NCI-H1417 treated with DMSO at 0.1 percent for 48 hours (cell line): Measurements from ENCODE around the gene GP1BB.

Experiments
- DNase-seq: peaks from one replicate; lab custom pipeline; 2025; lab: John Stamatoyannopoulos, UW

The GP1BB gene

DNA sequence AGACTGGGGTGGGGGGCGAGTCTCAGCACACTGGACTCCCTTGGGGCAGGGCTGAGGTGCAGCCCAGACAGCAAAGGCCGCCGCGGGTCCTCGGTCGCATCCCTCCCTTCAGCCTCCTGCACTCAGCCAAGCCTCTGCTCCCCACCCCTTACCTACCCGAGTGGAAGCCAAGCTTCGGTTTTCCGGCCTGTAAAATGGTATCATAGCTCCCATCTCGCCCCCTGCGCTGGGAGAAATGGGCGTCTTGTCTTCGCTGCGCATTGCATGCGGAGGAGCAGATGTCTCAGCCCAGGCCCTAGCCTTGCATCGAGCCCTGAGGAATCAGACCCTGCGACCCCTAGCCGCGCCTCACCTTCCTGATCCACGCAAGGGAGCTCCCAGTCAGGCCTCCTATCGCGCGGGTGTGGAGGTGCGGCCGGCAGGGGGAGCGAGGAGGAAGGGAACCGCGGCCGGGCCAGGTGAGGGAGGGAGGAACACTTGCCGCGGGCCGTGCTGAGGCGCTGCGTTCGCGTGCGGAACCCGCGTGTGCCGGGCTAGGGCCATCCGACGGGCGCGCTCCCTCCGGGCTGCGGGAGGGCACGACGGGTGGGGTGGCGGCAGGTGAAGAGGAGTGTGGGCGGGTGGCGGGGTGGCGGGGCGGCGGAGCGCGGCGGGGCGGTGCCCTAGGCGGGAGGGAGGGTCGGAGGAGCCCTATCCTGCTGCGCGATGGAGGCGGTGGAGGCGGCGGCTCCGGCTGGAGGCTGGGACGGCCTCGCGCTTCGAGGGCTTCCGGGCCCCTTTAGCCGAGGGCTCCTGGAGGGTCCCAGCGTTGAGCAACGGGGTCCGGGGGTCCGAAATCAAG, 33.2 kb downstream of the GP1BB start:
- no peak for DNase-seq

DNA sequence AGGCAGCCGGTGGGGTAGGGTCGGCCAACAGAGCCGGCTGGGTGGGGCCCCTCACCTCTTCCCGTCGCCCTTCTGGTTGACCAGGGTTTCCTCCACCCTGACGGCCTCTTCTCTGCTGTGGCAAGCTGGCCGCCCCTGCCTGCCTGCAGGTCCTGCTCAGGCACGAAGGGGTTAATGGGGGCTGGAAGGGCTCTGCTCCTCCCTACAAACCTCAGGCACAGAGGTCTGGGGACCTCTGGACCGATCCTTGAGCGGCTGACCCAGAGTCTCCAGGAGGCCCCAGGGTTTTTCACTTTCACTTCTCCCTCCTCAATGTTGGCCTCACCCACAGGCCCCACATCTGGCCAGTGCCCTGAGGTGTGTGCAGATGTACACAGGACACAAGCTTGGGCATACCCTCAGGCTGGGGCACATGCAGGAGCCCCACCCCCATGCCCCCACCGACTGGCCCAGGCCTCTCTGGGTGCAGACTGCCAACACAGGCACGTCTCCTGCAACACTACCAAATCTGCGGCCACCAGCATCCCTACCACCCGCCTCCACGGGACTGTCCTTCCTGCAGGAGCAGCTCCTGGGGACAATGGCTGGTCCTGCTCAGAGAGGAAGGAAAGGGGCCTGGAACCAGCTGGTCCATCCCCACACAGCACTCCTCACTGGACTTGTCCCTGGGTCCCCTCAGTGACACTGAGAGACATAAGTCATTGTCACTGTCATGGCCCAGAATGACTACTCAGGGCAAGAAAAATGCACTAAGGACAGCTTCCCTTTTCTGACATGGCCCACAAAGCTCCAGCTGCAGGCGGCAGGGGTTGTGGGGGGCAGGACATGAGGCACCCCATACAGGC, 34.0 kb downstream of the GP1BB start:
- no peak for DNase-seq

DNA sequence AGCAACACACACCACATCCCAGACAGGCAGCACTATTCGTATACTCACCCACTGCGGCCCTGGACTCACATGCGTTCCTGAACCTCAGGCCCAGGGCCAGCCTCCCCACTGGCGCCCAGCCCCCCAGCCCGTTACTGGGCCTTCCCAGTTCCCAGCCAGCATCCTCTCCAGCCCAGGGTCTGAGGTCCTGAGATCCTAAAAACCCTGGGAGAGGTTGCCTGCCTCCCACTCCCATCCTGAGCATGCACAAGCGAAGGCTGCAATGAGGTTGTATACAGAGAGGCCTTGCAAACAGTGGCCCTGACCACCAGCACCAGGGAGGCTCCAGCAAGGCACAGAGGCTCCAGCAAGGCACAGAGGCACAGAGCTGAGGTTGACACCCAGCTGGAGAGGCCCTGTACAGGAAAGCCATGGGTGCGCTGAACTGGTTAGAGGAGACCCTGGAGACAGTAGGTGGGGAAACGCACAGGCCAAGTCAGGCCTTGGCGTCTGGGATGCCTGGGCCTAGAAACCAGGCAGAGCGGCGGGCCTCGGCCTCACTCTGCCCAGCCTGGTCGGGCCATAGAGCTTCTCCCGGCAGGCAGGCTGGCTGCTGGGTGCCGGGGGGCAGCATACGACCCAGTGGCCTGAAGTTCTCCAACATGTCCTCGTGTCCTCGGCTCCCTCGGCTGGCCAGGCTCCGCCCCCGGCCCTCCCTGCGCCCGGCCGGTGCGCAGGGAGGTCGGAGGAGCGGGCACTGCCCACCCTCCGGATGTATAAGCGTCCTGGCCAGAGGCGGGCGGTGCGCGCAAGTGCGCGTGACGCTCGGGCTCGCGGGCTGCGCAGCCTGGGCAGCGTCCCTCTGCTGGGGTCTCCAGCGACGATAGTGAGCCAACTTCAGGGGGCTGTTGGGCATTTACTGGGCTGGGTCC, 34.9 kb downstream of the GP1BB start:
- no peak for DNase-seq

DNA sequence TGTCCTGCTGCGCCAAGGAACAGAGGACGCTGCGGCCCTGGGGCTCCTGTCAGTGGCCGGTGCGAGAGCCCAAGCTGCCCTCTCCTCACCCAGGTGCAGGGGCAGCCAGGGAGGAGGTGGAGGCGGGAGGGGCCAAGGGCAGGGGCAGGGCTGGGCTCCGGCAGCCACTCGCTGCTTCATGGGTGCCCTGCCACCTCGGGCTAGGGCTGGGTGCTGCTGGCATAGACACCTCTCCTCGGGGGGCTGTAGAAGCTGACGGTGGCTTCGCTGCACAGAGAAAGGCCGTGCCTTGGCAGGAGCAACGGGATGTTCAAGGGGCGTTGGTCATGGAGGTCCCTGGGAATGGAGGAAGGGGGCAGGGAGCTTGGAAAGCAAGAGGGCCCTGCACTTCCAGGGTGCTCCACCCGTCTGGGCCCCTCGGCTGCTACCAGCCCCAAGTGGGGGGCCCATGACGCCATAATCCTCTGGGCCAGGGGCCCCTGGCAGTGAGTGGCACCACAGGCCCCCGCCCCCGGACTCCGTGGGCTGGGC, 35.6 kb downstream of the GP1BB start:
- DNase-seq: no peak

DNA sequence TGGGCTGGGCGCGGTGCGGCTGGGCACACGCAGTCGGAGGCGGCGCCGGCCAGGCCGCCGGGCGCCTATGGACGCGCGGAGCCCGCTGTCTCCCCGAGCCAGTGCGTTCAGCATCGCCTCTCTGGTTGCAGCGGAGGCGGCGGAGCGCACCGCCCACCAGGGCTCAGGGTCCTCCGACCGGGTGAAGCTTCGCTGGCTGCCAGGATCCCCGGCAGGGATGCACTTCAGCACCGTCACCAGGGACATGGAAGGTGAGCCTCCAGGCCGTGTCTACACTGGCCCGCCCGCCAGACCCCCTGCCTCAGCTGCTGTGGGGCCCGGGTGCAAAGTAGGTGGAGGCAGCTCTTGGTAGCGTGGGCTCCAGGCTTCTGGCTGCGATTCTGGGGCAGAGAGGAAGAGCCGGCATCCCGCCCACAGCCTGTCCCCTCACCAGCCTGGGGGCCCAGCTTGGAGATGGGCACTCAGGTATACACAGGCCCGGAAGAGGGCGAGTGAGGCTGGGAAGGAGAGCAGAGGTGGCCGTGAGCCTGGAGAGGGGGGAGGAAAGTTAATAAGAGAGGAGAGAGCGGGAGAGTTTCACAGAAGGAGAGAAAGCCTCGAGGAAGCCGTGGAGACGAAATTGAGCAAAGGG, 36.2 kb downstream of the GP1BB start:
- DNase-seq: no peak

DNA sequence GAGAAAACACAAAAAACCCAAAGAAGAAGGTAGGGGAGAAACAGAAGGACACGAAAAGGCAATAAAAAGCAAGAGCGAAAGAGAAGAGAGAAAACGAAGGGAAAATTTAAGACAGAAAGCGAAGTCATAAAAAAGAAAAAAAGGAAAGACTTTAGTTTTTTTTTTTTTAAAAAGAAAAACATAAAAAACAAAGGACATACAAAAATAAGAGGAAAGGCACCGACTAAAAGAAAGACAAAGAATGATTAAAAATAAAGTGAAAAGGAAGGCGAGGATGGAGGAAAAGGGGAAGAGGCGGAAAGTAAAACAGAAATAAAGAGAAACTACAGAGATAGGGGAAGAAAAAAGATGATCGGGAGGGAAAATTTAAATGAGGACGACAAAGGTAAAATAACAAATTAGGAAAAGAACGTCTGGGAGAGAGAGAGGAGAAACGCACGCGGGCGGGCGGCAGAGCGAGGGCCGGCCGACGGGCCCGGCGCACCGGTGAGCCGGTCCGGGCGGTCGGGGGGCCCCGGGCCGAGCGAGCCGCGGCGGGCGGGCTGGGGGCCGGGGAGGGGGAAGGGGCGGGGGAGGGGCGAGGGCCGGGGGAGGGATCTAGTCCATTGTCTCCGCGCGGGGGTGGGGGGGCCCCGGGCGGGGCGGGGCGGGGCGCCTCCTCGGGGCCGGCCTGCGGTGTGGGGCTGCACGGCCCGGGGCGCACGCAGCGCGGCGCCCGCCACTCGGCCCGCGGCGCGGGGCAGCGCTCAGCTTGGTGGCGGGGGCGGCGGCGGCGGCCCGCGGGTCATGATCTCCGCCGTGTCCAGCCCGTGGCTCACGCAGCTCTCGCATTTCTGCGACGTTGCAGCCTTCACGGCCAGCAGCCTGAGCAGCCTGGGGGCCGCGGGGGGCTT, 37.0 kb downstream of the GP1BB start, which contains the start of gene TBX1:
Gene TBX1, plus strand, starts transcription at position 721 of the 893 bp plus-strand sequence. Its CDS starts 66 bp downstream, at position 787.
- DNase-seq: no peak

DNA sequence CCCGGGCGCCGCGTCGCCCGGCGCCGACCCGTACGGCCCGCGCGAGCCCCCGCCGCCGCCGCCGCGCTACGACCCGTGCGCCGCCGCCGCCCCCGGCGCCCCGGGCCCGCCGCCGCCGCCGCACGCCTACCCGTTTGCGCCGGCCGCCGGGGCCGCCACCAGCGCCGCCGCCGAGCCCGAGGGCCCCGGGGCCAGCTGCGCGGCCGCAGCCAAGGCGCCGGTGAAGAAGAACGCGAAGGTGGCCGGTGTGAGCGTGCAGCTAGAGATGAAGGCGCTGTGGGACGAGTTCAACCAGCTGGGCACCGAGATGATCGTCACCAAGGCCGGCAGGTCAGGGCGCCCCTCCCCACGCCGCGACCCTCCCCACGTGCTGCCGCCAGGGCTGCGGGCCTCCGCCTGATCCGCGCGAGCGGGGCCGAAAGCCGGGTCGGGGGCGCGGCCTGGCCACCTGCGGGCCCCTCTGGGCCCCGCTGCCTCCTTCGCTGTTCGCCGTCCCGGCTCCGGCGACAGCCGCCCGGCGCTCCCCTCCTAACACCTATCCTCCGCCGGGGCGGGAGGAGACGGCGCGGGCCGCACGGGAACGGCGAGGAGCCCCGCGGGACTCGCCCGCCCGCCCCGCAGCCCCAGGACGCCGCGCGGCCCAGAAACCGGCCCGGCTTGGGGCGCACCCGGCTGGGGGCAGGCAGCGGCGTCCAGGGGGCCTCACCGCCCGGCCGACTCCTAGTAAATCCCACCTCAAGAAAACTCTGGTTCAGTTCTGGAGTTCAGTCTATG, 37.8 kb downstream of the GP1BB start:
- no peak for DNase-seq

DNA sequence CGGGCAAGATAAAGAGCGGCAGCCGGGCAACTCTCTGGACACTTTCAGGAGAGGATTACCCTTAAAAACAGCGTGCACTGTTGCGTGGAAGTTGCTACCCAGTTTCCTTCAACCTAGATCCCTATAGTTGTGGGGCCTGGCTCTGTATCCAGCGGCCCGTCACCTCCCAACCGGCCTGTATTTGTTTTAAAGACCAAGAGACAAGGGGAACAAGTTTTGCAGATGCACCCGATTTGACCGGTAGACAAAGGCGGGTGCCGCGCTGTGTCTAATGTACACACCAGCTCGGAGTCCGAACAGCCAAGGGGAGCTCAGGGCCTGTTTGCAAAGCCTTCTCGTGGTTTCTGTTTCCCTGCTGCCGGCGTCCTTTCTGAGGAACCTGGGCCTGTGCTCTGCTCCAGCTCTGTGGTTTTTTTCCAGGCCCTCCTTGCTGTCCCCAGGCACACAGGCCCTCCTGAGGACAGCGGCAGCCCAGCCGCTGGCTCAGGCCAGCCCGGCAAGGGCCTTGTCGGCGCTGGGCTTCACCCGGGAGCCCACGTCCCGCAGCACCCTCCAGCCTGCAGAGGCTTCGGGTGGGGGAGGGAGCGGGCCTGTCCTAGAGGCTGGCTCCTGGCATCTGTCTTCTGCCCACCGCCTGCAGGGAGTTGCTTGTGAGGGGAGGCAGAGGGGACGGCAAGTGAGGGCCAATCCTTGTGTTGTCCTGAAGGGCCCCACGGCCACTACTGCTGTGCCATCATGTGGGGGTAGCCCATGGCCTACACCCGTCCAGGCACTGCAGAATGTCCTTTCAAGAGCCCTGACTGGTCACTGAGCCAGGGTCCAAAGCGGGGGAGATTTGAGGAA, 38.6 kb downstream of the GP1BB start:
- no peak for DNase-seq

DNA sequence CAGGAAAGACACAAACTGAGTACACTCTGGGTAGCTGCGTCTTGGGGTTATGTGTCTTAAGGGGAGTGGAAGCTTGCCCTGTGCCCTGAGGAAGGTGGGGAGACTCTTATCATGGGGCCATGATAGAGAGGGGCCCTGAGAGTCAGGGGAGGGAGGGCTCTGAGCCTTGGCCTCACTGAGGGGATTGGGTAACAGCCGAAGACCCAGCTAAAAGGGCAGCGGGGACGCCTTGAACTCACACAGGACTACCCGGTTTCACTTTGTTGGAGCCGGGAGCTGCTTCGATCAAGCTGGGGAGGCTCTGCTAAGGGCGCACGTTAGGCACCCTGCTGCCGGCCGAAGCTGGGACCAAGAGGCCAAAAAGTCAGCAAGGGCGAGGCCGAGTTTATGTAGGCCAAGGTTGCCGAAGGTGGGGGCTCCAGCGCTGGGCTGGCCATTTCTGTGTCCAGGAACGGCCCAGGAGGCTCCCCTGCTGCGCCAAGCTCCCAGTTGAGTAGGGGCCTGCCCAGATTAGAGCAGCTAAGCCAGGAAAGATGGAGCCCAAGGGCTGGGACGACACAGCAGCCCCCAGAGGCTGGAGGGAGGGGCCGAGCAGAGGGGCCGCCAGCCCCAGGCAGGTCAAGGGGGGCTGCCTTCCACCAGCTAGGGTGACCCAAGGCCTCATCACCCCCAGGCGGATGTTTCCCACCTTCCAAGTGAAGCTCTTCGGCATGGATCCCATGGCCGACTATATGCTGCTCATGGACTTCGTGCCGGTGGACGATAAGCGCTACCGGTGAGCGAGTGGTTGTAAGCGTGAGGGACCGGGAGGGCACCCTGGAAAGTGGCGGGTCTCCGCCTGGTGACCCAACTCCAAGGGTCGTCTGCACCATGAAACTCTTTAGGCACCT, 39.5 kb downstream of the GP1BB start:
- DNase-seq: no peak

DNA sequence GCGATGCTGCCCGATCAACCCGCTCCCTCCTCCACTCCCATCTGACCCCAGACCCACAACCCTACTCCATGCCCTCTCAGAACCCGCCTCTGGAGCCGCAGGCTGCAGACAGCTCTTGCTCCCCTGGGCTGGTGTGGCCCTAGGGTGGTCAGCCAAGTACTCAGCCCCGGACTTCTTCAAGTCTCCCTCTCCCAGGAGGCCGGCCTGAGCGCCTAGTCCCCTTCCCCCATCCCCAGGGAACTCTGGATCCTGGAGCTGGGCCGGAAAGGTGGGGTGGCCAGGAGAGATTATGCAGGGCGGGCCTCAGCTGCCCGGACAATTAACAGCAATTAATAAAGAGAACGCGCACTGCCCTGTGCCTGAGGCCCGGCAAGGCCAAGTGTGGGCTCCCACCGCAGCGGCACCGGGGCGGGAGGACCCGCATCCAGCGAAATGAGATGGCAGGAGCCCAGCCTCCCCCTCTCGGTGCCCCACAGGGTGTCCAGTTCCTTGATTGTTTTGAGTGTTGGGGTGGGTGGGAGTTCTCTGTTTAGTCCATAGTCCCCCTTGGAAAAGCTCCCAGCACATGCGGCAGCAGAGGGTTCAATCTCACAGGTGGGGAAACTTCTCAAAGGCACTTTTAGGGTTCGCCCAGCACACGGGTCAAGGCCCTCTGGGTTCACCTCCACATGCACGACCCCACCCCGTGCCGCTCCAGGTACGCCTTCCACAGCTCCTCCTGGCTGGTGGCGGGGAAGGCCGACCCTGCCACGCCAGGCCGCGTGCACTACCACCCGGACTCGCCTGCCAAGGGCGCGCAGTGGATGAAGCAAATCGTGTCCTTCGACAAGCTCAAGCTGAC, 40.3 kb downstream of the GP1BB start:
- DNase-seq: no peak

DNA sequence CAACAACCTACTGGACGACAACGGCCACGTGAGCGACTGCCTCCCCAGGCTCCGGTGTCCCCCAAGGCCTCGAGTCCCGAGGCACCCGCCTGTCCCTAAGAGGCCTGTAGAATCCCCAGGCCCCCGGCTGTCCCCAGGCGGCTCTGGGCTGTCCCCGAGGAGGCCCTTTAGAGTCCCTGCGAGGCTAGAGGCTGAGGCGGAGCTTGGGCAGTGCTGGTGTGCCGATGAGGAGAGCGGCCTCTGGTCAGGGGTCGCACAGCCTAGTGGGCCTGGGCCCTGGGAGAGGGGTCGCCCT, 40.9 kb downstream of the GP1BB start:
- DNase-seq: no peak

DNA sequence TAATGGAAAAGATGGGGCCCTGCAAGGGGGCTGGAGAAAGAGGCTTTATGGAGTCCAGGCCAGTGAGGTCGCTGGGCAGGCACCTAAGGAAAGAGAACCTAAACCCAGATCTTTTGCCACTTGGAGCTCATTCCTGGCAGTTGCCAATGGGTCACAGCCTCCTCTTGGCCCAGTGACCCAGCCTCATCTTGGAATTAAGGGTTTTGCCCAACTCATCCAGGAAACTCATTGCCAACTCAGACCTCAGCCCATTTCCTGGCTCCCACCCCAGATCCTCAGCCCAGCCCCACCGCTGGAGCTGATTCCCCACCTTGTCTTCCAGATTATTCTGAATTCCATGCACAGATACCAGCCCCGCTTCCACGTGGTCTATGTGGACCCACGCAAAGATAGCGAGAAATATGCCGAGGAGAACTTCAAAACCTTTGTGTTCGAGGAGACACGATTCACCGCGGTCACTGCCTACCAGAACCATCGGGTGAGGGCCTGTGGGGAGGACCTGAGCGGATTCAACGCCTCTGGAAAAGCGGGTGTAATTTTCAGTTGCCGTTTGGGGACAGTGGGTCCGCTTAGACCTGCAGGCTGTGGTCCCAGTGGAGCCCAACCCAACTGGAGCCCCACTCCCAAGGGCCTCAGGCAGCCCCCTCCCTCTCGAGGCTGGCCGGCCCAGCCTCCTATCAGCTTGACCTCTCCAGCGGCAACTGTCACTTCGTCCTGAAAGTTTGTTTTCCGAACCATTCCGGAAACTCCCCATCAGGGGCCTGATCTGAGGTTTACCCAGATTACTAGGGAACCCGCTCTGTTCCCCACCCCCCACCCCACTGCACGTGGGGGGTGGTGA, 41.5 kb downstream of the GP1BB start:
- no peak for DNase-seq

DNA sequence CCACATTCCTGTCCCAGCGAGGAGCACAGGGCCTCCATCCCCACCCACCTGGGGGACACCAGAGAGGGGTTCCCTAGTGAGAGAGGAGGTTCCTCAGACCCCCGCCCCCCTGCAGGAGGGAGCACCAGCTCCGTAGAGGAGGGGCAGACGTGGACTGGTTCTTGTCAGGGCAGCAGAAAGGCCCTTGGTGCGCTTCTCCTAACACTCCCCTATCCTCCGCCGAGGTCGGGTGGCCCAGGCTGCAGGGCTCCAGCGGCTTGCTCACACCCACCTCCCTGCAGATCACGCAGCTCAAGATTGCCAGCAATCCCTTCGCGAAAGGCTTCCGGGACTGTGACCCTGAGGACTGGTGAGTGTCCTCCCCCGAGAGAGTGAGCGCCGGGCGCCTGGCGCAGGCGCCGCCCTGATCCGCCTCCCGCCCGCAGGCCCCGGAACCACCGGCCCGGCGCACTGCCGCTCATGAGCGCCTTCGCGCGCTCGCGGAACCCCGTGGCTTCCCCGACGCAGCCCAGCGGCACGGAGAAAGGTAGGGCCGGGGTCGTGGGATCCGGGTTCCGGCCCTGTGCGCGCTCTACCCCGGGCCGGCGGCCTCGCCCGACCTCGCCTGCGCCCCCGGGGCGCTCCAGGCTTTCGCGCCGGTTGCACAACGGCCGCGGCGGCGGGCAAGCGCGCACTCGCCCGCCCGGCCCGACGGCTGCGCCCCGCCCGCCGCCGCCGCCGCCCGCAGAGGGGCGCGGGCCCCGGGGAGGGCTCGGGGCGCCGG, 42.3 kb downstream of the GP1BB start:
- DNase-seq: no peak

DNA sequence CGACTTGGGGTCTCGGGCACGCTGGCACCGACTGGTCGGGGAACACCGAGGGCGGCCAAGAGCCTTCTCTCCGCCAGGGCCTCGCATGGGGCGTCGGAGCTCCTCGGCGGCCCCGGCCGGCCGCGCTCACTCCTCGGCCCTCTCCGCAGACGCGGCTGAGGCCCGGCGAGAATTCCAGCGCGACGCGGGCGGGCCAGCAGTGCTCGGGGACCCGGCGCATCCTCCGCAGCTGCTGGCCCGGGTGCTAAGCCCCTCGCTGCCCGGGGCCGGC, 42.8 kb downstream of the GP1BB start:
- no peak for DNase-seq
